NB4 (cell line): ENCODE data around the gene TNS4.
"Not testable (repeated sequence)": the region's sequence is repeated elsewhere in the genome, so short reads cannot be mapped to it uniquely, and the experiment has no call there.

Experiments used
- CTCF ChIP-seq: IDR thresholded peaks from one replicate; pipeline ENCODE4 v1.5.1; 2012; ENCODE audit warnings: low read depth, low read length
- MYC ChIP-seq: IDR thresholded peaks from 2 replicates; pipeline ENCODE4 v1.6.1; 2011; ENCODE audit warnings: low read depth, low read length
- POLR2A ChIP-seq: IDR thresholded peaks from 2 replicates; pipeline ENCODE4 v1.6.1; 2011; ENCODE audit warnings: mild to moderate bottlenecking; ENCODE audit not compliant: insufficient read length; ENCODE audit errors: extremely low read depth

DNA sequence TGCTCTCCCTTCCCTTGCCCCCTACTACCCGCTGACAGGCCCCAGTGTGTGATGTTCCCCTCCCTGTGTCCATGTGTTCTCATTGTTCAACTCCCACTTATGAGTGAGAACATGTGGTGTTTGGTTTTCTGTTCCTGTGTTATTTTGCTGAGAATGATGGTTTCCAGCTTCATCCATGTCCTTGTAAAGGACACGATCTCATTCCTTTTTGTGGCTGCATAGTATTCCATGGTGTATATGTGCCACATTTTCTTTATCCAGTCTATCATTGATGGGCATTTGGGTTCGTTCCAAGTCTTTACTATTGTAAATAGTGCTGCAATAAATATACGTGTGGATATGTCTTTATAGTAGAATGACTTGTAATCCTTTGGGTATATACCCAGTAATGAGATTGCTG lies 45.1 kb upstream of the TNS4 start:
- not testable (repeated sequence) for TF ChIP-seq MYC, CTCF, POLR2A
